GM12892 (cell line): ENCODE results near the gene ANKRD39.

Source experiments
- POLR2A ChIP-seq: IDR thresholded peaks from 2 replicates; pipeline ENCODE4 v1.6.1; 2011; ENCODE audit warnings: low read depth, low read length, control low read depth
- TAF1 ChIP-seq: IDR thresholded peaks from 2 replicates; pipeline ENCODE4 v1.6.1; 2011; ENCODE audit warnings: low read depth, mild to moderate bottlenecking, control low read depth, low read length, borderline replicate concordance

GRCh38 chr2:96809216-96809882 is 48.5 kb downstream of the ANKRD39 start:
- TF ChIP-seq TAF1: no peak
- TF ChIP-seq POLR2A: no peak
